Kidney epithelial cell (primary cell): Measurements from ENCODE around the gene SYT2. TPM values are rescaled to one million over a fixed set of nuclear protein-coding genes. Genes with fewer than 3 reads are reported as not detected.
A peak's percentile ranks its signal among the peaks of the same experiment; 100 is the strongest.

Experiments
- DNase-seq: peaks from one replicate; pipeline ENCODE4 v3.0.0-alpha.2; 2010; ENCODE audit warnings: low read depth
- H3K27me3 ChIP-seq: 2 replicates; pipeline ENCODE4 v1.6.0; 2011; ENCODE audit warnings: low read length; ENCODE audit not compliant: control insufficient read depth, insufficient read depth
- H3K36me3 ChIP-seq: 2 replicates; pipeline ENCODE4 v1.5.1; 2011; ENCODE audit warnings: low read length; ENCODE audit not compliant: control insufficient read depth, insufficient read depth
- H3K4me3 ChIP-seq: 2 replicates; pipeline ENCODE4 v1.5.1; 2011; ENCODE audit warnings: low read depth, mild to moderate bottlenecking, control low read depth, low read length
- CTCF ChIP-seq: IDR thresholded peaks from 2 replicates; pipeline ENCODE4 v1.5.1; 2011; ENCODE audit warnings: mild to moderate bottlenecking, moderate library complexity, low read length, control low read depth, inconsistent platforms; ENCODE audit not compliant: insufficient read depth, poor library complexity, severe bottlenecking
- total RNA-seq: library from RNA; depleted of rRNA; stranded (reverse); fragments of >200 nt; gene quantifications from 2 replicates; pipeline ENCODE4 v1.2.3, GENCODE V29; 2015

Gene SYT2
- total RNA-seq, 1 donor from 2014 or later = 0.04 TPM

DNA sequence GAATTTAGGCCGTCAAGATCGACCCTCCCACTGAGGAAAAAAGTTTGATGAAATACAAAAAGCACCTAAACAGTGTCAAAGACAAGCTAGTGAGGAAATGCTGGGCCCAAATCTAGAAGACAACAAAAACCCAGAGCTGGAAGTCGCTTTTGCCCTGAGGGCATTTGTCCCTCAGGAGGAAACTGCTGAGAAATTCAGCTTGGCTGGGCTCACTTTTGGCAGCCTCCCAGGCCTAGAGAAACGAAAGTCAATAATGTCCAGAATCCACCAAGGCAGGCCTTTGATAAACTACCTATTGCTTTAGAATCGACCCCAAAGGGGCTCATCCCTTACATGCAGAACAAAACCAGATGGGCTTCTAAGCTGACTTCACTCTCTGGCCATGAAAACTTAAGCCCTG is 38.9 kb downstream of the SYT2 start:
- DNase-seq = no peak
- no peak overlapping the region for H3K4me3 ChIP-seq
- no peak for TF ChIP-seq CTCF
- no peaks in the 10 kb centered on the region for H3K36me3 ChIP-seq
- H3K27me3 ChIP-seq = peaks cover 4% of the 10 kb centered on the region

- H3K27me3 ChIP-seq = peaks cover 8% of the 10 kb centered on the region
- H3K4me3 ChIP-seq = no peak overlapping the region
- no peak for DNase-seq
- no peaks in the 10 kb centered on the region for H3K36me3 ChIP-seq
- no peak for TF ChIP-seq CTCF
Measured at GRCh38 chr1:202665417-202665816, 44.8 kb downstream of the SYT2 start.

DNA sequence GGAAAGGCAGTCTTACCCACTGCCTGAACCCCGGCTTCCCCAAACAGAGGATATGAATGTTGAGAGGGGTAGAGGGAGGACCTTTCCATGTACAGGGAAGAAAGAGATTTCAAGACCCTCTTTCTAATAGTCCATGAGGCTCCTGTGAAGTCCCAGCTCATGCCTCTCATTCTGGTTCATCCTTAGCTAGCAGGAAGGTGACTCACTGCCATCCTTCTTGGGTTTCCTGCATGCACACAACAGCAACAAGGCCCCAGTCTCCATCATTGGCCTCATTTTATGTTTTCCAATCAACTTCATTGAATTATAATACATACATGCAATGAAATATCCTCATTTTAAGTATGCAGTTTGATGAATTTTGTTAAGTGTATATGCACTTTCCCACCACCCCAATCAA is 46.2 kb downstream of the SYT2 start:
- no peak for DNase-seq
- H3K4me3 ChIP-seq = no peak overlapping the region
- TF ChIP-seq CTCF = no peak
- peaks cover 20% of the 10 kb centered on the region for H3K27me3 ChIP-seq
- no peaks in the 10 kb centered on the region for H3K36me3 ChIP-seq

DNA sequence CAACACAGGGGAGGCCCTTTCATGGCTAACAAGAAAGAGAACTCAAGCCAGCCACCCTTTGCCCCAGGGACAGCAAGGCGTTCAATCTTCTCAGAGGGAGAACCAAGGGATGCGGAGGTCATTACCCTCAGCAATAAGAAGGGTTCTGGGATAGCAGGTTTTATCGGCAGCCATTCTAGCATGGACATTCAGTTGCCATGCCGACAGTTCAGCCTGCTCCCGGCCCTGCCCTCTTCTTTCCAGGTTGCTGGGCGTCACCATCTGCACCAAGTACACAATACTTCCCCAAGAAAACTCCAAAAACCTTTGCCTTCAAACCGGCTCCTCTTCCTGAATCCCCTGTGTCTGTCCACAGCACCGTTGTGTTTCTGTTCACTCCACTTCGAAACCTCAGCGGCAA is 47.1 kb downstream of the SYT2 start:
- peaks cover 25% of the 10 kb centered on the region for H3K27me3 ChIP-seq
- TF ChIP-seq CTCF = no peak
- no peak for DNase-seq
- H3K4me3 ChIP-seq = no peak overlapping the region
- no peaks in the 10 kb centered on the region for H3K36me3 ChIP-seq

DNA sequence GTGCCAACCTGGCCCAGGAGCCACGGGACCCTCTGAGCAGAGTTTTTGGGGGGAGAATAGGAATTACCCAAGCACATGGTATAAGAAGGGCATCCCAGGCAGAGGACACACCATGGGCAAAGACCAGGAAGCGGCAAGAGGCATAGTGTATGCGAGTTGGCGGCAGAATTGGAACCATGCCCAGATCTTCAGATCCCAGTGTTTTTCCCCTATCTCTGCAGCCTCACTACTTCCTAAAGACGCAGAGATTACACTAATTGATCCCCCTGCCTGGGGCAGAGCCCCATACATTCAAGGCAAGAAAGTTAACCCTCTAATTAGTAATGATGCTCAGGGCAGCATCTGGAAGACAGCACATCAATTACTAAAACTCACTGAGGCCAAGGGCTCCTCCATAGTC is 48.2 kb downstream of the SYT2 start:
- DNase-seq = no peak
- Histone ChIP-seq H3K4me3 (no peak overlapping the region), H3K36me3 (no peaks in the 10 kb centered on the region), H3K27me3 (peaks cover 28% of the 10 kb centered on the region)
- no peak for TF ChIP-seq CTCF

DNA sequence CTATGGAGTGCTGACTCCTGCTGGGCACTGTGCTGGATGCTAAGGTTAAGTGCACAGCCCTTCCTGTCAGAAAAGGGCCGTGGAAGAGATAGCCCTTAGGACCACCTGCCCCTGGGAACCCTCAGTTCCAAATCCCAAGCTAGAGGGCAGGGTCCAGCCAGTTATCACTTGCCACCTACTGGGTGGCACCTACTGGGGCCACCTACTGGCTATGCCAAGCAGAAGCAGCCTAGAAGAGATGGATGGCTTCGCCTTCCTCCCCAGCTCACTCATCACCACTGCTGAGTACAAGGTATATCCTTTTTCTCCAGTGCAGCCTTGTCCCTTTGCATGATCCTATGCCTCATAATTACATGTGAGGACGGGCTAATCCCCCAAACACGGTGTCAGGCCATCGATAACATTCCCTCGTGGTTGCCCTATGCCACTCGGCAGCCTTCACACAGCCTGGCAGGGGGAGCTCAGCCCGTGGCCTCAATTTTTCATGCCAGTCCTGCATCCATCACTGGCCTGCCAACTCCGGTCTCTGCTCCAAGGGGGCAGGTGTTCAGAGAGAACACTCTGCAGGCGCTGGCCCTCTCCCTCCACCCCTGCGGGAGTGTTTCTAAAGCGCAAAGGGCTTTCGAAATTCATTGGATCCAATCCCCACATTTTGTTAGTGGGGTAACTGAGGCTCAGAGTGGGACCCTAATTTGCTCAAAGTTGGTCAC is 49.0 kb downstream of the SYT2 start:
- H3K36me3 ChIP-seq = no peaks in the 10 kb centered on the region
- TF ChIP-seq CTCF = peak; percentile 52
- no peak for DNase-seq
- H3K4me3 ChIP-seq = no peak overlapping the region
- peaks cover 28% of the 10 kb centered on the region for H3K27me3 ChIP-seq
